HEK293 (cell line): ENCODE data around the gene NEK7.

ENCODE experiments used
- CTCF ChIA-PET: fragments of 350-600 bp; formaldehyde crosslinking; extraction: SDS; loops from one replicate; lab custom pipeline; 2021; ENCODE audit warnings: antibody characterized with exemption; lab: Yijun Ruan, JAX
- POLR2A ChIA-PET: fragments of 300-600 bp; formaldehyde crosslinking; extraction: SDS; loops from one replicate; lab custom pipeline; 2020; ENCODE audit warnings: antibody characterized with exemption, inconsistent platforms; lab: Yijun Ruan, JAX
- H3K27ac ChIP-seq: fragments of 200-500 bp; sonication (Bioruptor generic); 2 replicates; pipeline ENCODE4 v1.5.1; 2014; ENCODE audit warnings: low read depth, low read length, control low read depth, inconsistent platforms; ENCODE audit errors: extremely low read depth
- H3K36me3 ChIP-seq, 2 experiments: fragments of 200-500 bp in 1 of 2; sonication (Bioruptor generic) in 1 of 2; 1 replicate in 1 of 2; 2 replicates in 1 of 2; pipeline ENCODE4 v1.5.1; 2014 to 2017; ENCODE audit warnings: inconsistent platforms in 2 of 2, low read length in 2 of 2; ENCODE audit not compliant: control insufficient read depth in 2 of 2, insufficient read depth in 1 of 2
- H3K4me1 ChIP-seq: fragments of 200-500 bp; sonication (Bioruptor generic); 2 replicates; pipeline ENCODE4 v1.5.1; 2014; ENCODE audit warnings: mild to moderate bottlenecking, low read length, inconsistent platforms; ENCODE audit not compliant: control insufficient read depth, insufficient read depth
- H3K4me3 ChIP-seq: 2 replicates; pipeline ENCODE4 v1.5.1; 2011; ENCODE audit warnings: low read depth, mild to moderate bottlenecking, control low read depth, low read length, moderate library complexity
- H3K9me3 ChIP-seq: fragments of 200-500 bp; sonication (Bioruptor generic); 2 replicates; pipeline ENCODE4 v1.5.1; 2014; ENCODE audit warnings: low read depth, low read length, inconsistent platforms; ENCODE audit not compliant: control insufficient read depth, insufficient read depth
- GFI1B ChIP-seq: fragments of 450-650 bp; formaldehyde crosslinking; IDR thresholded peaks from 2 replicates; pipeline ENCODE4 v1.5.1; 2016; ENCODE audit warnings: missing biosample characterization, missing genetic modification characterization
- GLIS1 ChIP-seq: fragments of 450-650 bp; formaldehyde crosslinking; IDR thresholded peaks from 2 replicates; pipeline ENCODE4 v1.5.1; 2016; ENCODE audit warnings: missing biosample characterization, missing genetic modification characterization
- GLIS2 ChIP-seq: fragments of 450-650 bp; formaldehyde crosslinking; IDR thresholded peaks from 2 replicates; pipeline ENCODE4 v1.5.1; 2016; ENCODE audit warnings: missing biosample characterization, missing genetic modification characterization
- MZF1 ChIP-seq: fragments of 450-650 bp; formaldehyde crosslinking; IDR thresholded peaks from 2 replicates; pipeline ENCODE4 v1.5.1; 2017; ENCODE audit warnings: missing biosample characterization, missing genetic modification characterization, borderline replicate concordance
- RBAK ChIP-seq: fragments of 450-650 bp; formaldehyde crosslinking; IDR thresholded peaks from 2 replicates; pipeline ENCODE4 v1.5.1; 2016; ENCODE audit warnings: missing biosample characterization, missing genetic modification characterization
- ZBTB48 ChIP-seq: fragments of 450-650 bp; formaldehyde crosslinking; IDR thresholded peaks from 2 replicates; pipeline ENCODE4 v1.5.1; 2016; ENCODE audit warnings: missing biosample characterization, missing genetic modification characterization
- ZNF184 ChIP-seq: fragments of 450-650 bp; IDR thresholded peaks from 2 replicates; pipeline ENCODE4 v1.5.1; 2018; ENCODE audit warnings: missing biosample characterization, mild to moderate bottlenecking, missing genetic modification characterization
- ZNF223 ChIP-seq: fragments of 450-650 bp; formaldehyde crosslinking; IDR thresholded peaks from 2 replicates; pipeline ENCODE4 v1.5.1; 2016; ENCODE audit warnings: missing biosample characterization, missing genetic modification characterization
- ZNF350 ChIP-seq: fragments of 450-650 bp; formaldehyde crosslinking; IDR thresholded peaks from 2 replicates; pipeline ENCODE4 v1.5.0; 2017; ENCODE audit warnings: missing biosample characterization, mild to moderate bottlenecking, missing genetic modification characterization
- ZNF391 ChIP-seq: fragments of 450-650 bp; formaldehyde crosslinking; IDR thresholded peaks from 2 replicates; pipeline ENCODE4 v1.5.1; 2016; ENCODE audit warnings: low read depth, missing biosample characterization, missing genetic modification characterization, borderline replicate concordance
- ZNF548 ChIP-seq: fragments of 450-650 bp; formaldehyde crosslinking; IDR thresholded peaks from 2 replicates; pipeline ENCODE4 v1.5.1; 2016; ENCODE audit warnings: missing biosample characterization, missing genetic modification characterization
- ZNF555 ChIP-seq: fragments of 450-650 bp; formaldehyde crosslinking; conservative IDR thresholded peaks from 2 replicates; pipeline ENCODE4 v1.5.1; 2017; ENCODE audit warnings: missing biosample characterization, mild to moderate bottlenecking, missing genetic modification characterization, inconsistent platforms
- ZNF658 ChIP-seq: fragments of 450-650 bp; formaldehyde crosslinking; IDR thresholded peaks from 2 replicates; pipeline ENCODE4; 2016; ENCODE audit warnings: missing biosample characterization, missing genetic modification characterization
- ZNF701 ChIP-seq: fragments of 450-650 bp; formaldehyde crosslinking; IDR thresholded peaks from 2 replicates; pipeline ENCODE4 v1.5.1; 2016; ENCODE audit warnings: missing biosample characterization, missing genetic modification characterization
- ZNF707 ChIP-seq: fragments of 450-650 bp; formaldehyde crosslinking; IDR thresholded peaks from 2 replicates; pipeline ENCODE4 v1.5.1; 2016; ENCODE audit warnings: missing biosample characterization, missing genetic modification characterization
- ZNF837 ChIP-seq: fragments of 450-650 bp; formaldehyde crosslinking; IDR thresholded peaks from 2 replicates; pipeline ENCODE4 v1.5.1; 2016; ENCODE audit warnings: missing biosample characterization, missing genetic modification characterization
- ZSCAN23 ChIP-seq: fragments of 450-650 bp; formaldehyde crosslinking; IDR thresholded peaks from 2 replicates; pipeline ENCODE4 v1.5.1; 2016; ENCODE audit warnings: missing biosample characterization, missing genetic modification characterization
- TF ChIP-seq, protein P1 (sequence below): fragments of 450-650 bp; formaldehyde crosslinking; IDR thresholded peaks from 2 replicates; pipeline ENCODE4 v1.5.1; 2016; ENCODE audit warnings: missing biosample characterization, missing genetic modification characterization
- TF ChIP-seq, protein P2 (sequence below): fragments of 450-650 bp; formaldehyde crosslinking; IDR thresholded peaks from 2 replicates; pipeline ENCODE4 v1.5.1; 2016; ENCODE audit warnings: missing biosample characterization, missing genetic modification characterization

Gene NEK7

GRCh38 chr1:198326915-198327314 is 170.1 kb downstream of the NEK7 start:
- Histone ChIP-seq H3K27ac (no peak overlapping the region), H3K4me1 (no peaks in the 10 kb centered on the region), H3K9me3 (no peaks in the 10 kb centered on the region), H3K36me3 (no peaks in the 10 kb centered on the region), H3K4me3 (no peak overlapping the region)
- ChIA-PET POLR2A (interaction anchor here (0.7 kb wide), 1 partner anchor 9 kb away, joined by 6 read pairs; no protein-coding TSS in a partner anchor), CTCF (no interaction called here)
- no peak for TF ChIP-seq ZNF658 (tag by site-specific recombination)
- TF ChIP-seq ZNF701 (tag by site-specific recombination), result no peak
- TF ChIP-seq ZNF555 (tag by site-specific recombination), result no peak
- TF ChIP-seq GFI1B, result no peak
- TF ChIP-seq, protein P1, sequence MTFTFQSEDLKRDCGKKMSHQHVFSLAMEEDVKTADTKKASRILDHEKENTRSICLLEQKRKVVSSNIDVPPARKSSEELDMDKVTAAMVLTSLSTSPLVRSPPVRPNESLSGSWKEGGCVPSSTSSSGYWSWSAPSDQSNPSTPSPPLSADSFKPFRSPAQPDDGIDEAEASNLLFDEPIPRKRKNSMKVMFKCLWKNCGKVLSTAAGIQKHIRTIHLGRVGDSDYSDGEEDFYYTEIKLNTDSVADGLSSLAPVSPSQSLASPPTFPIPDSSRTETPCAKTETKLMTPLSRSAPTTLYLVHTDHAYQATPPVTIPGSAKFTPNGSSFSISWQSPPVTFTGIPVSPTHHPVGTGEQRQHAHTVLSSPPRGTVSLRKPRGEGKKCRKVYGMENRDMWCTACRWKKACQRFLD (tag by site-specific recombination), result no peak
- TF ChIP-seq, protein P2, sequence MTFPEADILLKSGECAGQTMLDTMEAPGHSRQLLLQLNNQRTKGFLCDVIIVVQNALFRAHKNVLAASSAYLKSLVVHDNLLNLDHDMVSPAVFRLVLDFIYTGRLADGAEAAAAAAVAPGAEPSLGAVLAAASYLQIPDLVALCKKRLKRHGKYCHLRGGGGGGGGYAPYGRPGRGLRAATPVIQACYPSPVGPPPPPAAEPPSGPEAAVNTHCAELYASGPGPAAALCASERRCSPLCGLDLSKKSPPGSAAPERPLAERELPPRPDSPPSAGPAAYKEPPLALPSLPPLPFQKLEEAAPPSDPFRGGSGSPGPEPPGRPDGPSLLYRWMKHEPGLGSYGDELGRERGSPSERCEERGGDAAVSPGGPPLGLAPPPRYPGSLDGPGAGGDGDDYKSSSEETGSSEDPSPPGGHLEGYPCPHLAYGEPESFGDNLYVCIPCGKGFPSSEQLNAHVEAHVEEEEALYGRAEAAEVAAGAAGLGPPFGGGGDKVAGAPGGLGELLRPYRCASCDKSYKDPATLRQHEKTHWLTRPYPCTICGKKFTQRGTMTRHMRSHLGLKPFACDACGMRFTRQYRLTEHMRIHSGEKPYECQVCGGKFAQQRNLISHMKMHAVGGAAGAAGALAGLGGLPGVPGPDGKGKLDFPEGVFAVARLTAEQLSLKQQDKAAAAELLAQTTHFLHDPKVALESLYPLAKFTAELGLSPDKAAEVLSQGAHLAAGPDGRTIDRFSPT (tag by site-specific recombination), result no peak
- TF ChIP-seq MZF1, result no peak
- TF ChIP-seq GLIS2 (tag by site-specific recombination), result no peak
- no peak for TF ChIP-seq ZBTB48 (tag by site-specific recombination)

GRCh38 chr1:198328458-198329032 is 171.7 kb downstream of the NEK7 start:
- TF ChIP-seq ZNF548 (tag by site-specific recombination) (no peak), ZNF223 (tag by site-specific recombination) (no peak)
- Histone ChIP-seq H3K36me3 (no peaks in the 10 kb centered on the region), H3K4me3 (no peak overlapping the region), H3K9me3 (no peaks in the 10 kb centered on the region), H3K4me1 (no peaks in the 10 kb centered on the region), H3K27ac (no peak overlapping the region)
- CTCF ChIA-PET, result no interaction called here
- POLR2A ChIA-PET, result no interaction called here

GRCh38 chr1:198330982-198331615 is 174.3 kb downstream of the NEK7 start:
- no peak for TF ChIP-seq ZNF837
- no peak for TF ChIP-seq RBAK
- TF ChIP-seq ZNF184, result no peak
- TF ChIP-seq ZNF391, result no peak
- TF ChIP-seq ZSCAN23 (tag by site-specific recombination), result no peak
- no peak for TF ChIP-seq GLIS1 (tag by site-specific recombination)
- no peak for TF ChIP-seq ZNF707 (tag by site-specific recombination)
- no peak for TF ChIP-seq ZNF350
- Histone ChIP-seq H3K4me1 (no peaks in the 10 kb centered on the region), H3K27ac (no peak overlapping the region), H3K9me3 (no peaks in the 10 kb centered on the region), H3K36me3 (no peaks in the 10 kb centered on the region), H3K4me3 (no peak overlapping the region)
- CTCF ChIA-PET, result no interaction called here
- POLR2A ChIA-PET, result no interaction called here
